ENCODE measurements around the gene TMEM8B.
"Not testable (repeated sequence)": the region's sequence is repeated elsewhere in the genome, so short reads cannot be mapped to it uniquely, and the experiment has no call there.

Gene TMEM8B

GRCh38 chr9:35892051-35892450 lies 63.0 kb downstream of the TMEM8B start:
- H3K4me1 Mint-ChIP-seq (ENCODE audit: low read depth): no peaks in the 10 kb centered on the region
- H3K27me3 Mint-ChIP-seq: peaks cover 14% of the 10 kb centered on the region
- no peaks in the 10 kb centered on the region for H3K9me3 Mint-ChIP-seq
- H3K36me3 Mint-ChIP-seq (ENCODE audit: low read depth): no peaks in the 10 kb centered on the region
- no peak overlapping the region for H3K4me3 Mint-ChIP-seq
- no peak for DNase-seq
- H3K27ac Mint-ChIP-seq: no peak overlapping the region

GRCh38 chr9:35896570-35896969 lies 67.5 kb downstream of the TMEM8B start:
- Mint-ChIP-seq H3K27me3 (peaks cover 13% of the 10 kb centered on the region), H3K9me3 (no peaks in the 10 kb centered on the region)

GRCh38 chr9:35897376-35898099 lies 68.5 kb downstream of the TMEM8B start:
- H3K27ac Mint-ChIP-seq; H3K36me3 Mint-ChIP-seq (ENCODE audit: low read depth); H3K4me1 Mint-ChIP-seq (ENCODE audit: low read depth); H3K27me3 Mint-ChIP-seq; DNase-seq; H3K9me3 Mint-ChIP-seq; H3K4me3 Mint-ChIP-seq: not testable (repeated sequence)

More at GRCh38 chr9:35896570-35896969, 67.5 kb downstream of the TMEM8B start:
- H3K27ac Mint-ChIP-seq: no peak overlapping the region
- no peaks in the 10 kb centered on the region for H3K4me1 Mint-ChIP-seq (ENCODE audit: low read depth)
- H3K36me3 Mint-ChIP-seq (ENCODE audit: low read depth): no peaks in the 10 kb centered on the region
- no peak for DNase-seq
- H3K4me3 Mint-ChIP-seq: no peak overlapping the region

GRCh38 chr9:35898337-35898736 lies 69.3 kb downstream of the TMEM8B start:
- Mint-ChIP-seq H3K4me3 (no peak overlapping the region), H3K4me1 (ENCODE audit: low read depth) (peaks cover 4% of the 10 kb centered on the region), H3K9me3 (no peaks in the 10 kb centered on the region), H3K27me3 (peaks cover 8% of the 10 kb centered on the region), H3K36me3 (ENCODE audit: low read depth) (no peaks in the 10 kb centered on the region), H3K27ac (no peak overlapping the region)
- no peak for DNase-seq

GRCh38 chr9:35899021-35899420 lies 70.0 kb downstream of the TMEM8B start:
- no peak for DNase-seq

GRCh38 chr9:35903049-35903448 lies 74.0 kb downstream of the TMEM8B start:
- Mint-ChIP-seq H3K9me3 (no peaks in the 10 kb centered on the region), H3K27me3 (no peaks in the 10 kb centered on the region), H3K36me3 (ENCODE audit: low read depth) (no peaks in the 10 kb centered on the region), H3K4me3 (no peak overlapping the region), H3K27ac (no peak overlapping the region), H3K4me1 (ENCODE audit: low read depth) (peaks cover 17% of the 10 kb centered on the region)
- DNase-seq: no peak

More at GRCh38 chr9:35899021-35899420, 70.0 kb downstream of the TMEM8B start:
- Mint-ChIP-seq H3K27ac (no peak overlapping the region), H3K4me1 (ENCODE audit: low read depth) (peaks cover 4% of the 10 kb centered on the region), H3K9me3 (no peaks in the 10 kb centered on the region), H3K27me3 (peaks cover 8% of the 10 kb centered on the region), H3K4me3 (no peak overlapping the region), H3K36me3 (ENCODE audit: low read depth) (no peaks in the 10 kb centered on the region)

GRCh38 chr9:35904338-35904737 lies 75.3 kb downstream of the TMEM8B start:
- Mint-ChIP-seq H3K36me3 (ENCODE audit: low read depth) (no peaks in the 10 kb centered on the region), H3K27me3 (no peaks in the 10 kb centered on the region), H3K4me3 (no peak overlapping the region), H3K9me3 (no peaks in the 10 kb centered on the region), H3K27ac (no peak overlapping the region), H3K4me1 (ENCODE audit: low read depth) (peaks cover 30% of the 10 kb centered on the region)
- DNase-seq: no peak

GRCh38 chr9:35905051-35905781 lies 76.2 kb downstream of the TMEM8B start:
- H3K9me3 Mint-ChIP-seq: no peaks in the 10 kb centered on the region
- no peak overlapping the region for H3K27ac Mint-ChIP-seq
- no peak for DNase-seq

GRCh38 chr9:35905912-35906679 lies 77.1 kb downstream of the TMEM8B start, which contains the start of gene HRCT1:
Gene HRCT1, plus strand, starts transcription at chr9:35906202. Its CDS starts 86 bp downstream, at chr9:35906288.
- Mint-ChIP-seq H3K36me3 (ENCODE audit: low read depth) (no peaks in the 10 kb centered on the region), H3K27me3 (no peaks in the 10 kb centered on the region), H3K27ac (no peak within 1 kb of the TSS), H3K9me3 (no peaks in the 10 kb centered on the region), H3K4me3 (no peak within 1 kb of the TSS), H3K4me1 (ENCODE audit: low read depth) (peaks cover 48% of the 10 kb centered on the region)
- no peak for DNase-seq

More at GRCh38 chr9:35905051-35905781, 76.2 kb downstream of the TMEM8B start:
- H3K36me3 Mint-ChIP-seq (ENCODE audit: low read depth): no peaks in the 10 kb centered on the region
- H3K4me3 Mint-ChIP-seq: no peak overlapping the region
- H3K4me1 Mint-ChIP-seq (ENCODE audit: low read depth): peaks cover 39% of the 10 kb centered on the region
- no peaks in the 10 kb centered on the region for H3K27me3 Mint-ChIP-seq

- Mint-ChIP-seq H3K4me1 (ENCODE audit: low read depth) (peaks cover 57% of the 10 kb centered on the region), H3K4me3 (no peak overlapping the region), H3K36me3 (ENCODE audit: low read depth) (no peaks in the 10 kb centered on the region), H3K9me3 (no peaks in the 10 kb centered on the region), H3K27ac (no peak overlapping the region), H3K27me3 (no peaks in the 10 kb centered on the region)
- no peak for DNase-seq
Observed at GRCh38 chr9:35906923-35907699, 78.1 kb downstream of the TMEM8B start.

- H3K36me3 Mint-ChIP-seq (ENCODE audit: low read depth): no peaks in the 10 kb centered on the region
- H3K4me1 Mint-ChIP-seq (ENCODE audit: low read depth): peaks cover 55% of the 10 kb centered on the region
- no peak overlapping the region for H3K4me3 Mint-ChIP-seq
- no peaks in the 10 kb centered on the region for H3K9me3 Mint-ChIP-seq
- peak overlapping the region; percentile 26 for H3K27ac Mint-ChIP-seq
- DNase-seq: no peak
- H3K27me3 Mint-ChIP-seq: no peaks in the 10 kb centered on the region
Observed at GRCh38 chr9:35907711-35908503, 78.9 kb downstream of the TMEM8B start.

GRCh38 chr9:35908504-35909125 lies 79.6 kb downstream of the TMEM8B start:
- no peak overlapping the region for H3K27ac Mint-ChIP-seq

GRCh38 chr9:35909274-35909673 lies 80.2 kb downstream of the TMEM8B start, which contains the start of gene SPAAR:
Gene SPAAR, plus strand, starts transcription at chr9:35909490. Its CDS starts 974 bp downstream, at chr9:35910464.
- no peaks in the 10 kb centered on the region for H3K36me3 Mint-ChIP-seq (ENCODE audit: low read depth)
- peaks cover 52% of the 10 kb centered on the region for H3K4me1 Mint-ChIP-seq (ENCODE audit: low read depth)
- peak within 1 kb of the TSS; percentile 57 for H3K27ac Mint-ChIP-seq
- H3K27me3 Mint-ChIP-seq: no peaks in the 10 kb centered on the region
- no peak for DNase-seq
- no peak within 1 kb of the TSS for H3K4me3 Mint-ChIP-seq
- H3K9me3 Mint-ChIP-seq: no peaks in the 10 kb centered on the region

More at GRCh38 chr9:35908504-35909125, 79.6 kb downstream of the TMEM8B start:
- H3K4me3 Mint-ChIP-seq: no peak overlapping the region
- H3K36me3 Mint-ChIP-seq (ENCODE audit: low read depth): no peaks in the 10 kb centered on the region
- DNase-seq: no peak
- H3K9me3 Mint-ChIP-seq: no peaks in the 10 kb centered on the region
- H3K27me3 Mint-ChIP-seq: no peaks in the 10 kb centered on the region
- H3K4me1 Mint-ChIP-seq (ENCODE audit: low read depth): peaks cover 52% of the 10 kb centered on the region
